ENCODE measurements around the gene FEM1A. TPM values are rescaled to one million over a fixed set of nuclear protein-coding genes. Genes with fewer than 3 reads are reported as not detected.
"Not testable (repeated sequence)": the region's sequence is repeated elsewhere in the genome, so short reads cannot be mapped to it uniquely, and the experiment has no call there.

Gene FEM1A
- total RNA-seq, 1 donor from 2014 or later, result 16.7 TPM

- intact Hi-C loops (cut with micrococcal nuclease), result loop anchor here (5.0 kb wide), 1 partner anchor 41 kb away; no protein-coding TSS in a partner anchor
Measured at GRCh38 chr19:4773047-4773640, 18.4 kb upstream of the FEM1A start.

GRCh38 chr19:4774136-4774535 lies 17.4 kb upstream of the FEM1A start:
- intact Hi-C loops (cut with micrococcal nuclease), result loop anchor here (5.0 kb wide), 1 partner anchor 42 kb away; no protein-coding TSS in a partner anchor

- intact Hi-C loops (cut with micrococcal nuclease), result no loop called here
Measured at GRCh38 chr19:4775627-4776152, 15.8 kb upstream of the FEM1A start.

- intact Hi-C loops (cut with micrococcal nuclease), result no loop called here
Measured at GRCh38 chr19:4776436-4777211, 14.9 kb upstream of the FEM1A start.

GRCh38 chr19:4778124-4778523 lies 13.4 kb upstream of the FEM1A start:
- intact Hi-C loops (cut with micrococcal nuclease), result not testable (repeated sequence)

GRCh38 chr19:4780860-4781259 lies 10.7 kb upstream of the FEM1A start:
- intact Hi-C loops (cut with micrococcal nuclease), result no loop called here

- intact Hi-C loops (cut with micrococcal nuclease), result no loop called here
Measured at GRCh38 chr19:4781801-4782200, 9.7 kb upstream of the FEM1A start.

GRCh38 chr19:4786412-4787016 lies 5.0 kb upstream of the FEM1A start:
- intact Hi-C loops (cut with micrococcal nuclease), result not testable (repeated sequence)

GRCh38 chr19:4792019-4792865 lies 708 bp downstream of the FEM1A start:
- intact Hi-C loops (cut with micrococcal nuclease), result loop anchor here (5.0 to 10.0 kb wide), 2 partner anchors 1110 to 1287 kb away; partner anchors contain the start of genes DOHH, FZR1, NDUFA11 and VMAC

GRCh38 chr19:4792866-4793195 lies 1.3 kb downstream of the FEM1A start:
- intact Hi-C loops (cut with micrococcal nuclease), result loop anchor here (5.0 to 10.0 kb wide), 2 partner anchors 1109 to 1288 kb away; partner anchors contain the start of genes DOHH, FZR1, NDUFA11 and VMAC

GRCh38 chr19:4793278-4793677 lies 1.7 kb downstream of the FEM1A start:
- intact Hi-C loops (cut with micrococcal nuclease), result loop anchor here (5.0 to 10.0 kb wide), 2 partner anchors 1109 to 1288 kb away; partner anchors contain the start of genes DOHH, FZR1, NDUFA11 and VMAC

- intact Hi-C loops (cut with micrococcal nuclease), result loop anchor here (5.0 to 10.0 kb wide), 2 partner anchors 1107 to 1290 kb away; partner anchors contain the start of genes DOHH, FZR1, NDUFA11 and VMAC
Measured at GRCh38 chr19:4794971-4795370, 3.4 kb downstream of the FEM1A start.

GRCh38 chr19:4795400-4795799 lies 3.9 kb downstream of the FEM1A start:
- intact Hi-C loops (cut with micrococcal nuclease), result loop anchor here (10.0 kb wide), 1 partner anchor 1291 kb away; the partner anchor contains the start of genes DOHH and FZR1

- intact Hi-C loops (cut with micrococcal nuclease), result no loop called here
Measured at GRCh38 chr19:4800591-4801081, 9.1 kb downstream of the FEM1A start.

- intact Hi-C loops (cut with micrococcal nuclease), result no loop called here
Measured at GRCh38 chr19:4801085-4801619, 9.6 kb downstream of the FEM1A start.

- intact Hi-C loops (cut with micrococcal nuclease), result no loop called here
Measured at GRCh38 chr19:4802711-4803110, 11.2 kb downstream of the FEM1A start.

- intact Hi-C loops (cut with micrococcal nuclease), result loop anchor here (1.0 kb wide), 1 partner anchor 72 kb away; no protein-coding TSS in a partner anchor
Measured at GRCh38 chr19:4803736-4804695, 12.5 kb downstream of the FEM1A start.

- intact Hi-C loops (cut with micrococcal nuclease), result not testable (repeated sequence)
Measured at GRCh38 chr19:4805140-4805539, 13.6 kb downstream of the FEM1A start.

- intact Hi-C loops (cut with micrococcal nuclease), result no loop called here
Measured at GRCh38 chr19:4806384-4806783, 14.8 kb downstream of the FEM1A start.
